ENCODE measurements around the gene TFAP2A. TPM values are rescaled to one million over a fixed set of nuclear protein-coding genes. Genes with fewer than 3 reads are reported as not detected.

The TFAP2A gene
- total RNA-seq, 1 donor from 2014 or later = 59.6 TPM

- DNase-seq (ENCODE audit: extremely low spot score, unreplicated experiment) = no peak
- no peak overlapping the region for H3K27ac Mint-ChIP-seq (ENCODE audit: unreplicated experiment)
- H3K27me3 Mint-ChIP-seq (ENCODE audit: unreplicated experiment) = peaks cover 18% of the 10 kb centered on the region
- H3K4me3 Mint-ChIP-seq (ENCODE audit: unreplicated experiment) = no peak overlapping the region
- H3K4me1 Mint-ChIP-seq (ENCODE audit: unreplicated experiment) = no peaks in the 10 kb centered on the region
- H3K9me3 Mint-ChIP-seq (ENCODE audit: unreplicated experiment) = no peaks in the 10 kb centered on the region
- no peaks in the 10 kb centered on the region for H3K36me3 Mint-ChIP-seq (ENCODE audit: unreplicated experiment)
- TF ChIP-seq, protein P1, sequence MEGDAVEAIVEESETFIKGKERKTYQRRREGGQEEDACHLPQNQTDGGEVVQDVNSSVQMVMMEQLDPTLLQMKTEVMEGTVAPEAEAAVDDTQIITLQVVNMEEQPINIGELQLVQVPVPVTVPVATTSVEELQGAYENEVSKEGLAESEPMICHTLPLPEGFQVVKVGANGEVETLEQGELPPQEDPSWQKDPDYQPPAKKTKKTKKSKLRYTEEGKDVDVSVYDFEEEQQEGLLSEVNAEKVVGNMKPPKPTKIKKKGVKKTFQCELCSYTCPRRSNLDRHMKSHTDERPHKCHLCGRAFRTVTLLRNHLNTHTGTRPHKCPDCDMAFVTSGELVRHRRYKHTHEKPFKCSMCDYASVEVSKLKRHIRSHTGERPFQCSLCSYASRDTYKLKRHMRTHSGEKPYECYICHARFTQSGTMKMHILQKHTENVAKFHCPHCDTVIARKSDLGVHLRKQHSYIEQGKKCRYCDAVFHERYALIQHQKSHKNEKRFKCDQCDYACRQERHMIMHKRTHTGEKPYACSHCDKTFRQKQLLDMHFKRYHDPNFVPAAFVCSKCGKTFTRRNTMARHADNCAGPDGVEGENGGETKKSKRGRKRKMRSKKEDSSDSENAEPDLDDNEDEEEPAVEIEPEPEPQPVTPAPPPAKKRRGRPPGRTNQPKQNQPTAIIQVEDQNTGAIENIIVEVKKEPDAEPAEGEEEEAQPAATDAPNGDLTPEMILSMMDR (IDR thresholded peaks at IDR 0.05) = no peak
Measured at GRCh38 chr6:10460096-10460495, 45.2 kb upstream of the TFAP2A start.

- Mint-ChIP-seq H3K4me1 (ENCODE audit: unreplicated experiment) (no peaks in the 10 kb centered on the region), H3K36me3 (ENCODE audit: unreplicated experiment) (no peaks in the 10 kb centered on the region), H3K27me3 (ENCODE audit: unreplicated experiment) (peaks cover 18% of the 10 kb centered on the region), H3K9me3 (ENCODE audit: unreplicated experiment) (no peaks in the 10 kb centered on the region), H3K27ac (ENCODE audit: unreplicated experiment) (no peak overlapping the region), H3K4me3 (ENCODE audit: unreplicated experiment) (no peak overlapping the region)
- DNase-seq (ENCODE audit: extremely low spot score, unreplicated experiment) = no peak
- TF ChIP-seq, protein P1 (IDR thresholded peaks at IDR 0.05) = no peak
Measured at GRCh38 chr6:10458287-10458686, 43.4 kb upstream of the TFAP2A start.

DNA sequence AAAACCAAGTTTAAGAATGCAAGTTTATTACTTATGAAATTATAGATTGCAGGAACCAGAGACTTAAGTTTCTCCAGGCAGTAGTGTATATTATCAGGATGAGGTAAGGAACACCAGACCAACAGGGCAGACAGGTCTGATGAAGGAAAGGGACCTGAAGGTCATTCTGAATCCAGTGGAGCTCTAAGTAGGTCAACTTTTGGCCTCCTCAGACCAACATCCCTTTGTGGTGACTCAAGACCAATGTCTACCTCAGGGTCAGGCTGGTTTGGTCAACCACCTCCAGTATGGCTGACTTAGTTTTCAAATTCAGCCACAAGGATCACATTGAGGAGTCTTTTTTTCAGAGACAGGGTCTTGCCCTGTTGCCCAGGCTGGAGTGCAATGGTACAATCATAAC, 38.7 kb upstream of the TFAP2A start:
- H3K4me1 Mint-ChIP-seq (ENCODE audit: unreplicated experiment) = peaks cover 15% of the 10 kb centered on the region
- no peak for DNase-seq (ENCODE audit: extremely low spot score, unreplicated experiment)
- H3K4me3 Mint-ChIP-seq (ENCODE audit: unreplicated experiment) = no peak overlapping the region
- no peak overlapping the region for H3K27ac Mint-ChIP-seq (ENCODE audit: unreplicated experiment)
- no peaks in the 10 kb centered on the region for H3K9me3 Mint-ChIP-seq (ENCODE audit: unreplicated experiment)
- H3K27me3 Mint-ChIP-seq (ENCODE audit: unreplicated experiment) = no peaks in the 10 kb centered on the region
- TF ChIP-seq, protein P1 (IDR thresholded peaks at IDR 0.05) = no peak
- H3K36me3 Mint-ChIP-seq (ENCODE audit: unreplicated experiment) = no peaks in the 10 kb centered on the region

GRCh38 chr6:10451828-10452509, 37.1 kb upstream of the TFAP2A start:
- H3K27ac Mint-ChIP-seq (ENCODE audit: unreplicated experiment) = peak overlapping the region; percentile 72

GRCh38 chr6:10451394-10451793, 36.5 kb upstream of the TFAP2A start:
- Mint-ChIP-seq H3K36me3 (ENCODE audit: unreplicated experiment) (no peaks in the 10 kb centered on the region), H3K27me3 (ENCODE audit: unreplicated experiment) (no peaks in the 10 kb centered on the region), H3K9me3 (ENCODE audit: unreplicated experiment) (no peaks in the 10 kb centered on the region), H3K4me1 (ENCODE audit: unreplicated experiment) (peaks cover 15% of the 10 kb centered on the region), H3K4me3 (ENCODE audit: unreplicated experiment) (no peak overlapping the region), H3K27ac (ENCODE audit: unreplicated experiment) (peak overlapping the region; percentile 72)
- TF ChIP-seq, protein P1 (IDR thresholded peaks at IDR 0.05) = no peak
- DNase-seq (ENCODE audit: extremely low spot score, unreplicated experiment) = no peak

More at GRCh38 chr6:10451828-10452509, 37.1 kb upstream of the TFAP2A start:
- Mint-ChIP-seq H3K9me3 (ENCODE audit: unreplicated experiment) (no peaks in the 10 kb centered on the region), H3K36me3 (ENCODE audit: unreplicated experiment) (no peaks in the 10 kb centered on the region), H3K4me3 (ENCODE audit: unreplicated experiment) (no peak overlapping the region), H3K4me1 (ENCODE audit: unreplicated experiment) (peaks cover 15% of the 10 kb centered on the region), H3K27me3 (ENCODE audit: unreplicated experiment) (no peaks in the 10 kb centered on the region)
- TF ChIP-seq, protein P1 (IDR thresholded peaks at IDR 0.05) = no peak
- no peak for DNase-seq (ENCODE audit: extremely low spot score, unreplicated experiment)
